ENCODE results near the gene STK39. TPM values are rescaled to one million over a fixed set of nuclear protein-coding genes. Genes with fewer than 3 reads are reported as not detected.

STK39 gene
- total RNA-seq, 1 experiment from 2014 or later: 22.1 TPM

DNA sequence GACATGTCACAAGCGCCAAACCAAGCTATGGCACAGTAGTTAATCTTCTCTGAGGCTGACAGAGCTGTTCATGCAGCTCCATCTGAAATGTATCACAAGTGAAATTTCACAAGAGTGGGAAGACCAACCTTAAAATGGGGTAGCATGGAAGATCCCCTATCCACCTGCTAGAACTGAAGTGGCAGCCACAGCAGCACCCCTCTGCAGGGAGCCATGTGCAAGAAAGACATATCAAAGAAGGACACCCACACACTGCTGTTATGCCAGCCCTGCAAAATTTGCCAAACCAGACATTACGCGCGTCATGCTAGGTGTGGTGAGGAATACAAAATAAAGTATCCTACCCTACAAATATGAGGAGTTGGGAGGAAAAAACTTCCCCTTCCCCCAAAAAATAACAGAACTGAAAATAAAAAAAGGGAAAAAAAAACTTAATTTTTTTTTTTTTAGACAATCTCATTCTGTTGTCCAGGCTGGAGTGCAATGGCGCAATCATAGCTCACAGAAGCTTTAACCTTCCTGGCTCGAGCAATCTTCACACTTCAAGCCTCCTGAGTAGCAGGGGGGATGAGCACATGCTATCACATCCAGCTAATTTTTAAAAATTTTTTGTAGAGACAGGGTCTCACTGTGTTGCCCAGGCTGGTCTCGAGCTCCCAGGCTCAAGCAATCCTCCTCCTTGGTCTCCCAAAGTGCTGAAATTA lies 76.2 kb downstream of the STK39 start:
- Mint-ChIP-seq H3K9me3 (no peaks in the 10 kb centered on the region), H3K27ac (no peak overlapping the region), H3K36me3 (ENCODE audit: insufficient read depth in 1 of 3, low read depth in 3 of 3) (no peaks in the 10 kb centered on the region; a peak in 3 of 7 replicates), H3K4me3 (no peak overlapping the region), H3K4me1 (peaks cover 33 to 42% of the 10 kb centered on the region in 2 experiments), H3K27me3 (ENCODE audit: low read depth) (no peaks in the 10 kb centered on the region)
- Histone ChIP-seq H2BK5ac (ENCODE audit: insufficient read length, low read length) (no peak overlapping the region), H3K27me3 (ENCODE audit: insufficient read depth, low read length) (no peaks in the 10 kb centered on the region), H2BK20ac (ENCODE audit: low read depth, low read length, poor library complexity, severe bottlenecking) (no peak overlapping the region), H3K14ac (ENCODE audit: insufficient read depth, low read length) (no peak overlapping the region), H4K8ac (replicated peaks; ENCODE audit: insufficient read length, low read depth, low read length) (no peak overlapping the region), H3K9ac (ENCODE audit: extremely low read depth, insufficient read length, low read length) (no peak overlapping the region), H2AK5ac (ENCODE audit: insufficient read length, low read length) (no peak overlapping the region), H3K18ac (ENCODE audit: insufficient read length, low read depth, low read length) (no peak overlapping the region), H3K4ac (ENCODE audit: low read depth, low read length) (no peak overlapping the region), H2BK12ac (ENCODE audit: insufficient read length, low read depth, low read length) (no peak overlapping the region), H2AFZ (ENCODE audit: low read length) (no peak overlapping the region), H3K23ac (ENCODE audit: insufficient read length, low read depth, low read length) (no peak overlapping the region), H4K5ac (ENCODE audit: insufficient read length, low read depth, low read length) (no peak overlapping the region), H3K4me1 (ENCODE audit: insufficient read depth, low read length) (peaks cover 2% of the 10 kb centered on the region; the same call in 1 of the 2 replicates), H3K9me3 (ENCODE audit: control insufficient read depth, low read depth, low read length) (no peaks in the 10 kb centered on the region), H2BK120ac (ENCODE audit: low read depth, low read length, poor library complexity, severe bottlenecking) (no peak overlapping the region), H3T11ph (ENCODE audit: low read length) (no peak overlapping the region), H3K56ac (ENCODE audit: insufficient read length, low read depth, low read length) (no peak overlapping the region), H2BK15ac (ENCODE audit: low read depth, low read length) (no peak overlapping the region), H3K79me1 (ENCODE audit: insufficient read depth, low read depth, low read length, poor library complexity, severe bottlenecking) (no peaks in the 10 kb centered on the region), H4K20me1 (ENCODE audit: control insufficient read depth, insufficient read depth, insufficient read length) (no peaks in the 10 kb centered on the region), H3K23me2 (ENCODE audit: insufficient read length, low read depth, low read length, poor library complexity, severe bottlenecking) (no peaks in the 10 kb centered on the region), H3K79me2 (ENCODE audit: insufficient read depth, low read length) (peaks cover 2% of the 10 kb centered on the region; the same call in 1 of the 2 replicates), H3K4me2 (ENCODE audit: insufficient read depth, insufficient read length, low read length) (no peak overlapping the region), H3K27ac (ENCODE audit: insufficient read length, low read depth, low read length) (no peak overlapping the region), H4K91ac (ENCODE audit: insufficient read length, low read depth, low read length) (no peak overlapping the region)
- no peak for DNase-seq
- no CpG with 5 or more reads among the region's 7 CpGs for WGBS (ENCODE audit: extremely low coverage, insufficient read length, low lambda C conversion rate)
- TF ChIP-seq, protein P1, sequence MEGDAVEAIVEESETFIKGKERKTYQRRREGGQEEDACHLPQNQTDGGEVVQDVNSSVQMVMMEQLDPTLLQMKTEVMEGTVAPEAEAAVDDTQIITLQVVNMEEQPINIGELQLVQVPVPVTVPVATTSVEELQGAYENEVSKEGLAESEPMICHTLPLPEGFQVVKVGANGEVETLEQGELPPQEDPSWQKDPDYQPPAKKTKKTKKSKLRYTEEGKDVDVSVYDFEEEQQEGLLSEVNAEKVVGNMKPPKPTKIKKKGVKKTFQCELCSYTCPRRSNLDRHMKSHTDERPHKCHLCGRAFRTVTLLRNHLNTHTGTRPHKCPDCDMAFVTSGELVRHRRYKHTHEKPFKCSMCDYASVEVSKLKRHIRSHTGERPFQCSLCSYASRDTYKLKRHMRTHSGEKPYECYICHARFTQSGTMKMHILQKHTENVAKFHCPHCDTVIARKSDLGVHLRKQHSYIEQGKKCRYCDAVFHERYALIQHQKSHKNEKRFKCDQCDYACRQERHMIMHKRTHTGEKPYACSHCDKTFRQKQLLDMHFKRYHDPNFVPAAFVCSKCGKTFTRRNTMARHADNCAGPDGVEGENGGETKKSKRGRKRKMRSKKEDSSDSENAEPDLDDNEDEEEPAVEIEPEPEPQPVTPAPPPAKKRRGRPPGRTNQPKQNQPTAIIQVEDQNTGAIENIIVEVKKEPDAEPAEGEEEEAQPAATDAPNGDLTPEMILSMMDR (conservative IDR thresholded peaks at IDR 0.05): no peak
